Peyer's patch (tissue), 4 donors: ENCODE data around the gene GPR149. TPM values are rescaled to one million over a fixed set of nuclear protein-coding genes. Genes with fewer than 3 reads are reported as not detected.

Experiments
- DNase-seq, 3 donors: peaks; one replicate each; pipeline ENCODE4 v3.0.0-alpha.2; 2017 to 2019
- H3K27ac ChIP-seq, 4 donors: fragments of 200-600 bp; sonication (generic); one replicate each; pipeline ENCODE4 v1.5.1; 2016 to 2019
- H3K27me3 ChIP-seq, 2 donors: fragments of 200-600 bp; sonication (generic); one replicate each; pipeline ENCODE4 v1.5.1; 2019
- H3K36me3 ChIP-seq, 3 donors: fragments of 200-600 bp; sonication (generic); one replicate each; pipeline ENCODE4 v1.5.1; 2016 to 2019
- H3K4me1 ChIP-seq, 4 donors: fragments of 200-600 bp; sonication (generic); one replicate each; pipeline ENCODE4 v1.5.1; 2016 to 2019
- H3K4me3 ChIP-seq, 4 donors: fragments of 200-600 bp; sonication (generic); 1 replicate in 3 of 4; 2 replicates in 1 of 4; pipeline ENCODE4 v1.5.1; 2016 to 2019; ENCODE audit warnings: mild to moderate bottlenecking in 1 of 4
- H3K9me3 ChIP-seq, 4 donors: fragments of 200-600 bp; sonication (generic); one replicate each; pipeline ENCODE4 v1.5.1; 2016 to 2019; ENCODE audit warnings: mild to moderate bottlenecking in 1 of 4
- CTCF ChIP-seq, 6 experiments: fragments of 450-650 bp in 4 of 6; fragments of 200-600 bp in 2 of 6; sonication (generic) in 1 of 6; IDR thresholded peaks; one replicate each; pipeline ENCODE4 v1.5.1; 2017 to 2019; ENCODE audit warnings: antibody characterized with exemption in 6 of 6, mild to moderate bottlenecking in 3 of 6, moderate library complexity in 1 of 6
- POLR2A ChIP-seq, 2 donors: fragments of 450-650 bp; IDR thresholded peaks; one replicate each; pipeline ENCODE4 v1.5.1; 2017; ENCODE audit warnings: antibody characterized with exemption in 2 of 2, mild to moderate bottlenecking in 2 of 2, moderate library complexity in 2 of 2
- total RNA-seq, 4 donors: library from RNA; depleted of rRNA; stranded (reverse); fragments of >200 nt; gene quantifications; one replicate each; pipeline ENCODE4 v1.1.0, GENCODE V29; 2016

The GPR149 gene
- total RNA-seq, 4 donors from 2014 or later, result not detected

GRCh38 chr3:154398084-154398967 lies 31.7 kb downstream of the GPR149 start:
- Histone ChIP-seq H3K27me3 (no peaks in the 10 kb centered on the region), H3K27ac (no peak overlapping the region), H3K36me3 (no peaks in the 10 kb centered on the region), H3K4me3 (no peak overlapping the region), H3K9me3 (no peaks in the 10 kb centered on the region), H3K4me1 (no peaks in the 10 kb centered on the region)
- no peak for DNase-seq
- TF ChIP-seq POLR2A (IDR thresholded peaks at IDR 0.05), result no peak
- no peak for TF ChIP-seq CTCF (IDR thresholded peaks at IDR 0.05)

GRCh38 chr3:154389861-154390260 lies 40.1 kb downstream of the GPR149 start:
- Histone ChIP-seq H3K4me1 (no peaks in the 10 kb centered on the region), H3K27me3 (no peaks in the 10 kb centered on the region), H3K36me3 (no peaks in the 10 kb centered on the region), H3K4me3 (no peak overlapping the region), H3K27ac (no peak overlapping the region), H3K9me3 (no peaks in the 10 kb centered on the region)
- TF ChIP-seq CTCF (IDR thresholded peaks at IDR 0.05), result no peak
- no peak for TF ChIP-seq POLR2A (IDR thresholded peaks at IDR 0.05)
- no peak for DNase-seq

GRCh38 chr3:154384479-154384878 lies 45.5 kb downstream of the GPR149 start:
- DNase-seq, result no peak
- no peak overlapping the region for H3K27ac ChIP-seq

GRCh38 chr3:154378311-154378710 lies 51.7 kb downstream of the GPR149 start:
- Histone ChIP-seq H3K27me3 (no peaks in the 10 kb centered on the region), H3K4me1 (no peaks in the 10 kb centered on the region), H3K27ac (no peak overlapping the region), H3K4me3 (no peak overlapping the region), H3K9me3 (no peaks in the 10 kb centered on the region), H3K36me3 (no peaks in the 10 kb centered on the region)
- TF ChIP-seq POLR2A (IDR thresholded peaks at IDR 0.05) (no peak), CTCF (IDR thresholded peaks at IDR 0.05) (no peak)
- no peak for DNase-seq

More at GRCh38 chr3:154384479-154384878, 45.5 kb downstream of the GPR149 start:
- TF ChIP-seq POLR2A (IDR thresholded peaks at IDR 0.05), result no peak
- no peak for TF ChIP-seq CTCF (IDR thresholded peaks at IDR 0.05)
- no peaks in the 10 kb centered on the region for H3K4me1 ChIP-seq
- H3K4me3 ChIP-seq, result no peak overlapping the region
- no peaks in the 10 kb centered on the region for H3K36me3 ChIP-seq
- H3K27me3 ChIP-seq, result no peaks in the 10 kb centered on the region
- H3K9me3 ChIP-seq, result no peaks in the 10 kb centered on the region

- H3K27ac ChIP-seq, result no peak overlapping the region
- no peak for DNase-seq
- H3K9me3 ChIP-seq, result no peaks in the 10 kb centered on the region
- H3K36me3 ChIP-seq, result no peaks in the 10 kb centered on the region
- no peak overlapping the region for H3K4me3 ChIP-seq
- H3K4me1 ChIP-seq, result no peaks in the 10 kb centered on the region
- no peaks in the 10 kb centered on the region for H3K27me3 ChIP-seq
- TF ChIP-seq CTCF (IDR thresholded peaks at IDR 0.05) (no peak), POLR2A (IDR thresholded peaks at IDR 0.05) (no peak)
Observed at GRCh38 chr3:154367221-154367620, 62.8 kb downstream of the GPR149 start.
